ENCODE results near the gene PPP2R5C.

PPP2R5C gene

DNA sequence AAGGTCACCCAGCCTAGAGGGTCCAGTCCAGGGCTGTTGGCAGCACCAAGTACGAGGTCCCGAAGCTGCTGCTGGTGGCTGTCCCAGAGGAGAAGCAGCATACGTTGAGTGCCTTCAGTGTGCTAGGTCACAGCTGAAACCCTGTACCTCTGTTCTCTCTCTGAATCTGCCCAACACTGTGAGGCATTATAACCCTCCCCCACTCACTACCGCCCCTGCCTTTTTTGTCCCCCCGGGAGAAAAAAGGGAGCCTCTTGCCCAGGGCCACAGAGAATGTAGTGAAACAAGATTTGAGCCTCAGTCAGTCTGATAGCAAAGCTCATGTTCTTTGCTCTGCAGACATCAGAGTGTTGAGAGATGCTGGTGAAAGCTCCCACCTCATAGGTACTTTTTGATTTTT is 53.4 kb downstream of the PPP2R5C start:
- no peak for DNase-seq (ENCODE audit: low read depth, low spot score)

DNA sequence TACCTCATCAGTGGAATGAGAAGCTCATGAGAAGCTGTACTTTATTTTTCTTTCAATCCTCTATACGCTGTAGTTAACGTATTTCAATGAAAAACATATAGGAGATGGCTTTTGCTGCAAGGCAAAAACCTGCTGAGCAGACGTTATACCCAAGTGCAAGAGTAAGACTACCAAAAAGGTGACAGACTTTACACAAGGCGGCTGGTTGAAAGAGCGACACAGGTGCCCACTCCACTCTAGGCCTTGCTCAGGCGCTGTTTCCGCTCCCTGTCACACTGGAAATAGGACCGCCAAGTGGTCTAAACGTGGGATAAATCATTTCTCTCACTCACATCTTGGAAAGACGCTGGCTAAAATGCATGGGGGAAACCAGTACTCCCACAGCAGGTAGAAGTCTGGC is 54.5 kb downstream of the PPP2R5C start:
- DNase-seq (ENCODE audit: low read depth, low spot score): no peak

- DNase-seq (ENCODE audit: low read depth, low spot score): no peak
These were observed 56.0 kb downstream of the PPP2R5C start for GRCh38 chr14:101817501-101818001.

DNA sequence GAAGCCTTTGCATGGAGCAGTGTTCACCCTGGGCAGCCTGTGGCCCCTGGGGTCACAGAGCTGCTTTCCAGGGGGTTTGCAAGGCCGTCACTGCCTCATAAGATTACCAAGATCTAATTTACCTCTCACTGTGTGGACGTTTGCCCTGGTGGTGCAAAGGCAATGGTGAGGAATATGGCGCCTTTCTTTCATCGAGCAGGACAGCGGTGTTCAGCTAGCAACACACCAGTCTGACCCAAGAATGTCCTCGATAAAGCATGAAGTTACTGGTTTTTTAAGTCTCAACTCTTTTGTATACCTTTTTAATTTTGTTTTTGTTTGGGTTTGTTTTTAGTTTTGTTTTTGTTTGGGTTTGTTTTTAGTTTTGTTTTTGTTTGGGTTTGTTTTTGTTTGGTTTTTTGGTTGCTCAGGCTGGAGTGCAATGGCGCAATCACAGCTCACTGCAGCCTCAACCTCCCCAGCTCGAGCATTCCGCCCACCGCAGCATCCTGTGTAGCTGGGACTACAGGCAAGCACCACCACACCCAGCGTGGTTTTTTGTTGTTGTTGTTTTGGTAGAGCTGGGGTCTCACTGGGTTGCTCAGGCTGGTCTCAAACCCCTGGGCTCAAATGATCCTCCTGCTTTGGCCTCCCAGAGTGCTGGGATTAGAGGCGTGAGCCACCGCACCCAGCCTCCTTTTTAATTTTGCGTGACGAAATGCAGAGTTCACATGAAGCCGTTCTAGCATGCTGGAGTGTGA is 57.9 kb downstream of the PPP2R5C start:
- DNase-seq (ENCODE audit: low read depth, low spot score): no peak

GRCh38 chr14:101820283-101820798 is 58.8 kb downstream of the PPP2R5C start:
- no peak for DNase-seq (ENCODE audit: low read depth, low spot score)

DNA sequence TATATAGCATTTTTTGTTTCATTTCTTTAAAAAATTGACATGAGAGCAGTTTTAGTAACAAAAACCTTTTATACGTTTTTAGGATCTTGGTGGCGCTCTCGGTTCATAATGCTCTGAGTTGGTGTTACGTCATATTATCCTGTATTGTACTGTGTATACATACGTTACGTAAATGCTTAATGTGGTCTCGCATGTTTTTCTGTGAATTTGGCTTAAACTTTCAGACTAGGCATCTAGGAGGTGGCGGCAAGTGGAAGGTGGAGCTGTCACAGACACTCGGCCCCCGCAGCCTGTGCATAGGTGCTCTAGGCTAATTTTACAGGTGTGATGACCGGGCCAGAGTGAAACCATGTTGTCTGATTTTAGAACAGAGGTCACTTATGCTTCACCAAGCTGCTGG is 60.0 kb downstream of the PPP2R5C start:
- no peak for DNase-seq (ENCODE audit: low read depth, low spot score)

- no peak for DNase-seq (ENCODE audit: low read depth, low spot score)
These were observed 61.6 kb downstream of the PPP2R5C start for GRCh38 chr14:101823066-101823465.

DNA sequence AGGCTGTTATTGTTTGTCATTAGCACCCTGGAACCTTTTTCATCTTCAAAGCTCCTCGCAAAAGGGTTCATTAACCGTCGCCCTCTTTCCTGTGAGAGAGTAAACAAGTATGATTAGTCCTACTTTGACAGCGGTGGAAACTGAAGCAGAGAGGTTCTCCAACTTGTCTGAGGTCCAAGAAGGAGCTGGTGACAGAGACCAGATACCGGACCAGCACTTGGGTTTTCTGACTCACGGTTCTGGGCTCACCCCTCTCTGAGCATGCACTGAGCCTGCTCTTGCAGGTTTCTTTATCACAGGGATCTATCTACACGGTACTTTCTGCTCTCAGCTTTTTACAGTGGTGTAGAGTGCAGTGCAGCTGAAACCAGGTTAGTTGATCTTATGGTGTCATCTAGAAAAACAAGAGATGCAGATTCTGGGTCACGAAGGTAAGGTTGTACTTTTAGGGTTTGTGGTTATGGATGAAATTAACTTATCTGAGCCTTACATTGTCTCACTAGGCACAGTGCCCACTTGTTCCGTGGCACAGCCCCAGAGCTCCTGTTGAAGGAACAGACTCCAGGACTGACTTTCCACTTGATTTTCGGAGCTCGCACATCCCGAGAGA is 62.1 kb downstream of the PPP2R5C start:
- no peak for DNase-seq (ENCODE audit: low read depth, low spot score)

GRCh38 chr14:101824339-101824727 is 62.8 kb downstream of the PPP2R5C start:
- DNase-seq (ENCODE audit: low read depth, low spot score): no peak

GRCh38 chr14:101825797-101826196 is 64.3 kb downstream of the PPP2R5C start:
- DNase-seq (ENCODE audit: low read depth, low spot score): no peak

GRCh38 chr14:101826351-101826750 is 64.8 kb downstream of the PPP2R5C start:
- DNase-seq (ENCODE audit: low read depth, low spot score): no peak

DNA sequence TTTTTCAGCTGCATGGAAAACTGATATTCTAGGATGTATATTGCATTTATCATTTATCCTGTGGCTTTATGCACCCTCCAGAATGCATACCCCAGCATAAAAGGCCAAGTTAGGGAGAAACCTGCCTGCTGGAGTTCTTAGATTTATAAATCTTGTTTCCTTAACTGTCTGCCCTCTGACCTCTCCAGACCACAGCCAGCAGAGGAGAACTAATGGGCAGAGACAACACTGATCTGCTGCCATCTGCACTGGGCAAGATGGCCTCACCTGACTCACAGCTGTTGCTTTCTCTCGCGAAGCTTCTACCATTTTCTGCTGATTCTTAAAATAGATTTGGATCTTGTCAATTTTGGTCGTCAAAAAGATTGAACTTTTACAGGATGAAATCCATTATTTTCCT is 65.8 kb downstream of the PPP2R5C start:
- DNase-seq (ENCODE audit: low read depth, low spot score): no peak

- DNase-seq (ENCODE audit: low read depth, low spot score): no peak
These were observed 66.5 kb downstream of the PPP2R5C start for GRCh38 chr14:101828046-101828445.

GRCh38 chr14:101830271-101830670 is 68.8 kb downstream of the PPP2R5C start:
- DNase-seq (ENCODE audit: low read depth, low spot score): no peak

DNA sequence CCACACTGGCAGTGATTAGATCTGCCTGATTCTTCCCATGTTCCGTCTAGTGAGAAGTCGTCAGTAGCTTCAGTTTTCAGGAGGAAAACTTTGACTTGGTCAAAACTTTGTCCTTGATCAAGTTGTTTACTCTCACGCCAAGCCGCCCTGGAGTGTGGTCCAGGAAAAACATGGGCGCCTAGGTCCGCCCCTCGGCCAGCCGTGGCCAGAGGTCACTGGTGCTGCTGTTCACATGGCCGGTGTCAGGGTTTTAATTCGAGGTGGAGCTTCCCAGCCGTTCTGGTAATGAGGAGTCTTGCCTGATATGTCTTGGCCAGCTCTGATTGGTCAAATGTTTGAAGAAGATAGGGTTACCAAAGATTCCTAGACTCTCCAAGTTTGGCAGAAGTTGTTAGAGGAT is 71.5 kb downstream of the PPP2R5C start:
- no peak for DNase-seq (ENCODE audit: low read depth, low spot score)

GRCh38 chr14:101834397-101834796 is 72.9 kb downstream of the PPP2R5C start:
- DNase-seq (ENCODE audit: low read depth, low spot score): no peak

- DNase-seq (ENCODE audit: low read depth, low spot score): peak; percentile 6
These were observed 73.5 kb downstream of the PPP2R5C start for GRCh38 chr14:101834800-101835547.

DNA sequence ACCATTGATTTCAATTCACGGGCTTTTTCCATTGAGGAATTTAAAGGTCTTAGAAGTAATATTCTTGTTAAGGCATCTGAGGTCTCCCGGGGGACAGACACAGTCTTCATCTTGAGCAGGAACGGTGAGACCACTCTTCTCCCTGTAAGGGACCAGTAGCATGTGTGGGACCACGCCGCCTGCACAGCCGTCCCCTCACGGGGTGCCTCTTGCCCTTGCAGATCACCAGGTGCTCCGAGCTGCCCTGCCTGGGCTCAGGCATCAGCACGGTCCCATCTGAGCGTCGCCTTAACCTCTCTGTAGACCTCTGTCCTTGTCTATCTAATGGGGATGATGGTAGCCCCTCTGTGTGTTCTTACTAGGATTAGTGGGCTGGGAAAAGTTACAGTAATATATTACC is 74.1 kb downstream of the PPP2R5C start:
- DNase-seq (ENCODE audit: low read depth, low spot score): no peak

- peak; percentile 23 for DNase-seq (ENCODE audit: low read depth, low spot score)
These were observed 74.6 kb downstream of the PPP2R5C start for GRCh38 chr14:101836135-101836534.

DNA sequence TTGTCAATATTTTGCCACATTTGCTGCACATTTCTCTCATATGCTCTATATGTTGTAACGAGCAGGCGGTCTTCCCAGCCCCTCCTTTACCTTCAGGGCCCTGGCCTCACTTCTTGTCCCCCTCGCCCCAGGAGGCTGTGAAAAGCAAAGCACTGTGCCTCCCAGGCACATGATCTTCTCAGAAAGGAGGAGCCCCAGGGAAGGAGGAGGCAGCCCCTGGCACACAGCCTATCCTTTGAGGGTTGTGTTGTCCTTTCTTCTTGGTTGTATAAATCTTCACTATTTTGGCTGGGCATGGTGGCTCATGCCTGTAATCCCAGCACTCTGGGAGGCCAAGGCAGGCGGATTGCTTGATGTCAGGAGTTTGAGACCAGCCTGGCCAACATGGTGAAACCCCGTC is 77.0 kb downstream of the PPP2R5C start:
- no peak for DNase-seq (ENCODE audit: low read depth, low spot score)

GRCh38 chr14:101839236-101839635 is 77.7 kb downstream of the PPP2R5C start:
- no peak for DNase-seq (ENCODE audit: low read depth, low spot score)

GRCh38 chr14:101839661-101840060 is 78.2 kb downstream of the PPP2R5C start:
- DNase-seq (ENCODE audit: low read depth, low spot score): no peak
